HL-60 (cell line): Measurements from ENCODE around the gene ANKRD22.
"Not testable (repeated sequence)": the region's sequence is repeated elsewhere in the genome, so short reads cannot be mapped to it uniquely, and the experiment has no call there.

Experiments used
- DNase-seq, 2 experiments: peaks; one replicate each; pipeline ENCODE4 v3.0.0-alpha.2; 2010 to 2020; ENCODE audit warnings: low read depth in 1 of 2, low spot score in 1 of 2
- H3K27ac ChIP-seq: fragments of 250-450 bp; sonication (Bioruptor Pico); replicated peaks from 2 replicates; pipeline ENCODE4 v1.5.1; 2020; ENCODE audit warnings: mild to moderate bottlenecking, moderate library complexity
- H3K27me3 ChIP-seq: fragments of 250-450 bp; sonication (Bioruptor Pico); 2 replicates; pipeline ENCODE4 v1.5.1; 2021; ENCODE audit warnings: mild to moderate bottlenecking, moderate library complexity; ENCODE audit not compliant: insufficient read depth, poor library complexity, severe bottlenecking
- H3K4me3 ChIP-seq: replicated peaks from 2 replicates; pipeline ENCODE4 v1.5.1; 2011; ENCODE audit warnings: mild to moderate bottlenecking, control low read depth, low read length; ENCODE audit not compliant: insufficient read depth
- CTCF ChIP-seq: IDR thresholded peaks from one replicate; pipeline ENCODE4 v1.5.1; 2011; ENCODE audit warnings: low read length, control low read depth, inconsistent platforms; ENCODE audit not compliant: insufficient read depth
- GABPA ChIP-seq: IDR thresholded peaks from 2 replicates; pipeline ENCODE4 v1.6.1; 2012; ENCODE audit warnings: low read depth
- POLR2AphosphoS5 ChIP-seq: IDR thresholded peaks from 2 replicates; pipeline ENCODE4 v1.6.1; 2012; ENCODE audit warnings: low read depth
- REST ChIP-seq: IDR thresholded peaks from 2 replicates; pipeline ENCODE4 v1.6.1; 2012; ENCODE audit warnings: low read depth; ENCODE audit not compliant: insufficient replicate concordance
- SPI1 ChIP-seq: IDR thresholded peaks from 2 replicates; pipeline ENCODE4 v1.6.1; 2012; ENCODE audit warnings: low read depth, mild to moderate bottlenecking, borderline replicate concordance

ANKRD22 gene

GRCh38 chr10:88840881-88841280 is 10.8 kb downstream of the ANKRD22 start:
- H3K4me3 ChIP-seq = no peak overlapping the region
- TF ChIP-seq GABPA = peak; percentile 78
- no peak for TF ChIP-seq SPI1
- no peak for TF ChIP-seq POLR2AphosphoS5
- DNase-seq = peak in 1 of 2 experiments; percentile 59
- no peaks in the 10 kb centered on the region for H3K27me3 ChIP-seq
- H3K27ac ChIP-seq = peak overlapping the region; percentile 92

DNA sequence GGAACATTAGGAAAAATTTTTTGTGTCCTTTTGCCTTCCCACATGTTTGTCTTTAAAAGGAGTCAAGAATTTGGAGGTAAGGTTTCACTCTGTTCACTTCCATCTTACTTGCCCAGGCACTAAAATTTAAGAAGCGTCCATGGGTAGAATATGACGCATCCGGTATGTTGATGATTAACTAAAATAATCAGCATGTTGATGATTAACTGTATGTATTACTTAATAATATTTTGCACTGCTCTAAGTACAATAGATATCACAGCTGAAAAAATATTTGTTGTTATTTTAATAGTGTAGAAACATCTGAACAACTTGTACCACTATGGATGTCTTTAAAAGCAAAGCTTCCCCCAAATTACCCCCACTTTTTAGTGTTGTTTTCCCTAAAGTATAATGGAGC is 11.5 kb downstream of the ANKRD22 start:
- H3K27me3 ChIP-seq = no peaks in the 10 kb centered on the region
- H3K27ac ChIP-seq = peak overlapping the region; percentile 92
- no peak overlapping the region for H3K4me3 ChIP-seq
- DNase-seq = no peak
- no peak for TF ChIP-seq GABPA
- TF ChIP-seq CTCF = no peak
- no peak for TF ChIP-seq REST
- TF ChIP-seq SPI1 = no peak
- TF ChIP-seq POLR2AphosphoS5 = no peak

- H3K4me3 ChIP-seq = no peak overlapping the region
- no peaks in the 10 kb centered on the region for H3K27me3 ChIP-seq
- DNase-seq = no peak
- H3K27ac ChIP-seq = no peak overlapping the region
- no peak for TF ChIP-seq REST
- no peak for TF ChIP-seq GABPA
- TF ChIP-seq POLR2AphosphoS5 = no peak
- no peak for TF ChIP-seq CTCF
- TF ChIP-seq SPI1 = no peak
Measured at GRCh38 chr10:88838766-88839350, 12.8 kb downstream of the ANKRD22 start.

GRCh38 chr10:88837632-88838031 is 14.0 kb downstream of the ANKRD22 start:
- not testable (repeated sequence) for H3K4me3 ChIP-seq, H3K27ac ChIP-seq, H3K27me3 ChIP-seq, DNase-seq

DNA sequence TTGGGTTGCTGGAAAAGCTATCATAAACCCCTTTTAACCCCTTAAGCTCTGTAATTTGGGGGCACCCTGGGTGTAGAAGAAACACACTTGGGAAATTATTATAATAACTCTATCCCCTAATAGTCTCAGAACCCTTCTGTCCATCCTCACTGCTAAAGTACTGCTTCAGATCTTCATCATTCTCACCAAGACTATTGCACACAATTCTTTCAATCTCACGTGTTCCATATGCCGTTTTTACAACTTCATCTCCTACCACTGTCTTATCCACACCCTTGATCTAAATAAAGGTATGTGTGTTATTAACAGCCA is 15.8 kb downstream of the ANKRD22 start:
- no peak overlapping the region for H3K27ac ChIP-seq

More for the DNA sequence above, 15.8 kb downstream of the ANKRD22 start:
- TF ChIP-seq POLR2AphosphoS5 (no peak), GABPA (no peak), CTCF (no peak), REST (no peak), SPI1 (no peak)
- no peak for DNase-seq
- Histone ChIP-seq H3K4me3 (no peak overlapping the region), H3K27me3 (no peaks in the 10 kb centered on the region)
